ENCODE measurements around the gene ATRIP.

The ATRIP gene

GRCh38 chr3:48505968-48506504, 59.5 kb downstream of the ATRIP start:
- DNase-seq = no peak

GRCh38 chr3:48507256-48508061, 60.9 kb downstream of the ATRIP start:
- DNase-seq = no peak

- DNase-seq = no peak
These were observed 65.0 kb downstream of the ATRIP start for GRCh38 chr3:48511551-48511950.

GRCh38 chr3:48514431-48515227, 68.1 kb downstream of the ATRIP start:
- no peak for DNase-seq
